ENCODE measurements around the gene TRIM72.

DNA sequence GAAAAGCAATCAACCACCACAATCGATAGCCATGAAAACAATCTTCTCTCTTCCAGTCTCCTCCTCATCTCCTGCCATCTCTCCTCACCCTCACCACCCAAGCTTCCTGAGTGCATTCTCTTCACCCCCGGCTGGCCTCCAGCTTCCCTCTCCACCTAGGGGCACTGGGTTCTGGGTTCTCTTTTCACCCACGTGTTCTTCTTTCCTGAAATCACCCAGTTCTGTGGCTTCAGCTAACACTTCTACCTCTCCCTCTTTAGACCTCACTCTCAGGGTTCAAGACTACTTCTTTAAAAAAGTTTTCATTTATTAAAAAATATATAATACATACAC, 54.1 kb downstream of the TRIM72 start:
- TF ChIP-seq, protein P1, sequence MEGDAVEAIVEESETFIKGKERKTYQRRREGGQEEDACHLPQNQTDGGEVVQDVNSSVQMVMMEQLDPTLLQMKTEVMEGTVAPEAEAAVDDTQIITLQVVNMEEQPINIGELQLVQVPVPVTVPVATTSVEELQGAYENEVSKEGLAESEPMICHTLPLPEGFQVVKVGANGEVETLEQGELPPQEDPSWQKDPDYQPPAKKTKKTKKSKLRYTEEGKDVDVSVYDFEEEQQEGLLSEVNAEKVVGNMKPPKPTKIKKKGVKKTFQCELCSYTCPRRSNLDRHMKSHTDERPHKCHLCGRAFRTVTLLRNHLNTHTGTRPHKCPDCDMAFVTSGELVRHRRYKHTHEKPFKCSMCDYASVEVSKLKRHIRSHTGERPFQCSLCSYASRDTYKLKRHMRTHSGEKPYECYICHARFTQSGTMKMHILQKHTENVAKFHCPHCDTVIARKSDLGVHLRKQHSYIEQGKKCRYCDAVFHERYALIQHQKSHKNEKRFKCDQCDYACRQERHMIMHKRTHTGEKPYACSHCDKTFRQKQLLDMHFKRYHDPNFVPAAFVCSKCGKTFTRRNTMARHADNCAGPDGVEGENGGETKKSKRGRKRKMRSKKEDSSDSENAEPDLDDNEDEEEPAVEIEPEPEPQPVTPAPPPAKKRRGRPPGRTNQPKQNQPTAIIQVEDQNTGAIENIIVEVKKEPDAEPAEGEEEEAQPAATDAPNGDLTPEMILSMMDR (IDR thresholded peaks at IDR 0.05; ENCODE audit: control extremely low read depth in 1 of 3, insufficient read depth in 1 of 3, low read depth in 1 of 3, low read length in 3 of 3) = no peak
- TF ChIP-seq EP300 (IDR thresholded peaks at IDR 0.05; ENCODE audit: borderline replicate concordance in 1 of 2, low read depth in 2 of 2, low read length in 2 of 2) = no peak

All from H1 (cell line).